ENCODE measurements around the gene HOXA5.

HOXA5 gene

DNA sequence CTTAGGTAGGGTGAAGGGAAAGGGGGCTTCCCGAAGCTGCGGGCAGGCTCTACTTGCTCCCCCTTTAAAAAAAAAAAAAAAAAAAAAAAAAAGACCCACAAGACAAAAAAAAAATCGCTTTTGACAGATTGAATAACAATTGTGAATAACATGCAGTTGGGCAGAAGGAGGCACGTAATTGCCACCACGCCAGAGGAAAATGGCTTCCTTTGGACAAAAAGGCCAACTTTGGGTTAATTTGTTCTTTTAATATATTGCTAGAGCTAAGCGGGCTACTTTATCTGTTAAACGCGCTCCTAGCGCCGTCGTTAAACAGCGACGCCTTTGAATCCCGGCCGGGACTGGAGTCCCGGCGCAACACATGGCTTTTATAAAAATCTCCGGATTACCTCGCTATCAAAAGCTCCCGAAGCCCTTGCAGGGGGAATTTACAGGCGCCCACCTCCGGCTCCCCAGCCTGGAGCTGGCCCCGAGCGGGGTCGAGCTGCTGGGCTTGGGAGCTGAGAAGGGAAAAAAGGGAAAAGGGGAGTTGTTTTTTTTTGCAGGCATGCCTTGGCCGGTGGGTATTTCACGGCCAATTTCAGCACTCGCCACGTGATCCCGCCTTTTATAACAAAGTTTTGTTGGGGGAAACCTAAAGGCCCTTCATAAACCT, 40.3 kb upstream of the HOXA5 start:
- DNase-seq = peak; percentile 50
- in situ Hi-C loops (cut with HindIII; ENCODE audit: low pct_ligation_motif_present, low pct_unique_long_range_greater_than_20kb, low sequenced_read_pairs) = no loop called here

DNA sequence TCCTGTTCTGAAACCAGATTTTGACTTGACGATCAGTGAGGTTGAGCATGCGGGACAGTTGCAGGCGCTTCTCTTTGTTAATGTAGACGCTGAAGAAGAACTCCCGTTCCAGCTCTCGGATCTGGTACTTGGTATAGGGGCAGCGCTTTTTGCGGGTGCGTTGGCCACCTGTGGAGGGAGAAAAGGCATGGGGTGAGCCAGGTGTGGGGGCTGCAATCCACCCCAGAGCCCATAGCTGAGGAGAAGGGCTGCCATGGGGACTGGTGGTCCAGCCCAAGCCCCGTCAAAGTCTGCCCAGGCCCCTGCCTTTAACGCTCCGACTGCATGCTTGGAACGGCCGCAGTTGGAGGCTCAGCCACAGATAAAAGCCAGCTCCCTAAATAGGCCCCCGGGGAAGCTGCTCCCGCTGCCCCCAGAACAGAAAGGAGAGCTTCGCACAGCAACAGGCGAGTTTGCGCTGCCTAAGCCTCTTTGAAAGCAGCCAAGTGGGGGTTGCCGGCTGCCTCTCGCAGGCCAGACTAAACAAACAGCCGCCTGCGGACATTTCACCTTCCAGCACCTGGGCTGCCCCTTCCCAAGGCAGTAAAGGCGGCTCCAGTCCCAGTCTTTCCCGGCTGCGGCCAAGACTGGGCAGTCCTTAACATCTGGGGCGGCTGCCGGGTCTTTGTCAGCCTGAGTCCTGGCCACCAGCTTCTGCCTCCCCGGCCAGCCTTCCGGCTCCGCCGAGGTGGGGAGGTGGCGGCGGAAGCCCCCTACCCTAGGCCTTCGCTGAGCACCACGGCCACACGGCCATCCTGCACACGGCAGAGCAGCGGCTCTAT, 39.6 kb upstream of the HOXA5 start:
- DNase-seq = no peak
- in situ Hi-C loops (cut with HindIII; ENCODE audit: low pct_ligation_motif_present, low pct_unique_long_range_greater_than_20kb, low sequenced_read_pairs) = no loop called here

DNA sequence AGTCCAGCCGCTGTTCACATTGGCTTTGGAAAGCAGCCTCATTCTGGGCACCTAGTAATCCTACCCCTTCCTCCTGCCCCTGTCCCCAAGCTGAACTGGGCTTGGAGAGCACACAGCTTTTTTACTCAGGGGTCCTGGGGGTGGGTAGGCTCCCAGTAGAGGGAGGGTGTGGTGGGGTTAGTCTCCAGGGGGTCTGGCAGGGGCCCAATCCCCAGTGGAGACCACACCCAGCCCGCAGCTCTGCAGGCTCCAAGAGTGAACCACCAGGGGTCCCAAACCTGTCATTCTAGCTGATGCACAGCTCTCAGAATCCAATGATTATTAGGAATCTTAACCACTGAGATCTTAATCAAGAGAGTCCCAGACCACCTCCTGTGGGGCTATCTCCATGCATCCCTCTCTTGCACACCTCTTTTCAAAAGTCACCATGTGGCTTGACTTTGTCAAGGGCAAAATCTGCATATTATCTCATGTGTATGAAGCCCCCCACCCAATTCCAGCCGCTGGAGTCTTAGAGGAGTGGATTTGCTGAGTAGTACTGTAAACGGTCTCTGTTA, 38.9 kb upstream of the HOXA5 start:
- in situ Hi-C loops (cut with HindIII; ENCODE audit: low pct_ligation_motif_present, low pct_unique_long_range_greater_than_20kb, low sequenced_read_pairs) = no loop called here
- DNase-seq = no peak

DNA sequence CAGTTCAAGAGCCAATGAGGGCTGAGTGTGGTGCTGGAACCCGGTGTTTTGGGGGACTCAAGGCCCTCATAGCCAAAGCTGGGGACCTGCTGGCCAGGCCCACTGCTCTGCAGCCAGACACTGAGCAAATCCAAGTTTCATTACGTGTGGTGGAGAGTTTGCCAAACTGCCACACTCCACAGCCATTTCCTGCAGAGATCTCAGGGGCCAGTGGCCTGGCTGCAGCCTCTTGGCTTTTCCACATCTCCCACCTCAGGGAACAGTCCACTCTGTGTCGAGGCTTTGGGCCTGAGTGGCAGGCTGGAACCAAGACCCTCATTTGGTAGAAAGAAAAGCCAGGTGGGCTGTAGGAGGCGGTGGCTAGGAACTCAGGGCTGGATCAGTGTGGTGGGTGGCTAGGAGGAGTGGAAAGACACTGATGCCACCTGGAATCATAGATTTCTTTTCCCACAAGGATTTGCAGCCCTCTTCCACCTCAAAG, 38.4 kb upstream of the HOXA5 start:
- DNase-seq = no peak
- in situ Hi-C loops (cut with HindIII; ENCODE audit: low pct_ligation_motif_present, low pct_unique_long_range_greater_than_20kb, low sequenced_read_pairs) = no loop called here

DNA sequence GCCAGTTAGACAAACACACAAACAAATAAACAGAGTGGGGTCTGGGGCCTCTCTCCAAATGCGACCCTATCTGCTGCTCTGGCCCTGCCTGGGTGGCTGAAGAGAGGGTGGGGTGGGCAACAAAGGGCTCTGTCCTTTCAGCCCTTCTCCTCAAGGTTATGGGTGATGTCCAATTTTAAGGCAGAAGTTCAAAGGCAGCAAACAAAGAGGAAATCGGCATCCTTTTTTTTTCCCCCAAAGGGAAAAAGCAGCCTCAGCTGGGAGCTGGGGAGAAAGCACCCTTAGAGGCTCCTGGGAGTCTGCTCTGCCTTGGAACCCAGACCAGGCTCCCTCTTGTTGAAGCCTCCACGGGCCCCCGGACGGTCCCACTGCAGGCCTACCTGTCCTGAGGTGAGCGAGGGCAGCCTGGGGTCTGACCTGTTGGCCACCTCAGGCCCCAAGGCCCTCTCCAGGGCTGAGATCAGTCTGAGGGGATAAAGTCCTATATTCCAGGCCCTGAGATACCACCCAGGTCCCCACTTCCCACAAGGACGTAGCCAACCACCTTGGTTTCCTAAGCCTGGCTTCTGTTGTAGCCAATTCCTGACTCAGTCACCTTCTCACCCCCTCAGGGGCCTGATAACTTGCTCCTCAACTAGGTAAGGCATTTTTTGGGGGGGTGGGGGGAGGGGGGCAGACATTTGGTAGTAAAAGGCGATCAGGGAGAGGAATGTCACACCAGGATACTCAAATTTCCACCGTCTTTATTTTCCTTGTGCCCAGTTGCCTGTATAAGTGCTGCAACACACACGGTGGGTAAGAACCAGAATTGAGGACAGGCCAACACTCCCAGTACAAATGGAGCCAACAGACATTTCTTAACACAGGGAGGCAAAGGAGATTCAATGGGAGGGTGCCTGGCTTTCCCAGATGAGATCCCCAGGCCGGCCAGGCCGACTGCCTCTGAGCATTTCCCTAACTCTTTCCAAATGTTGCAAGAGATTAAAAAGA, 37.2 kb upstream of the HOXA5 start:
- in situ Hi-C loops (cut with HindIII; ENCODE audit: low pct_ligation_motif_present, low pct_unique_long_range_greater_than_20kb, low sequenced_read_pairs) = no loop called here
- no peak for DNase-seq

DNA sequence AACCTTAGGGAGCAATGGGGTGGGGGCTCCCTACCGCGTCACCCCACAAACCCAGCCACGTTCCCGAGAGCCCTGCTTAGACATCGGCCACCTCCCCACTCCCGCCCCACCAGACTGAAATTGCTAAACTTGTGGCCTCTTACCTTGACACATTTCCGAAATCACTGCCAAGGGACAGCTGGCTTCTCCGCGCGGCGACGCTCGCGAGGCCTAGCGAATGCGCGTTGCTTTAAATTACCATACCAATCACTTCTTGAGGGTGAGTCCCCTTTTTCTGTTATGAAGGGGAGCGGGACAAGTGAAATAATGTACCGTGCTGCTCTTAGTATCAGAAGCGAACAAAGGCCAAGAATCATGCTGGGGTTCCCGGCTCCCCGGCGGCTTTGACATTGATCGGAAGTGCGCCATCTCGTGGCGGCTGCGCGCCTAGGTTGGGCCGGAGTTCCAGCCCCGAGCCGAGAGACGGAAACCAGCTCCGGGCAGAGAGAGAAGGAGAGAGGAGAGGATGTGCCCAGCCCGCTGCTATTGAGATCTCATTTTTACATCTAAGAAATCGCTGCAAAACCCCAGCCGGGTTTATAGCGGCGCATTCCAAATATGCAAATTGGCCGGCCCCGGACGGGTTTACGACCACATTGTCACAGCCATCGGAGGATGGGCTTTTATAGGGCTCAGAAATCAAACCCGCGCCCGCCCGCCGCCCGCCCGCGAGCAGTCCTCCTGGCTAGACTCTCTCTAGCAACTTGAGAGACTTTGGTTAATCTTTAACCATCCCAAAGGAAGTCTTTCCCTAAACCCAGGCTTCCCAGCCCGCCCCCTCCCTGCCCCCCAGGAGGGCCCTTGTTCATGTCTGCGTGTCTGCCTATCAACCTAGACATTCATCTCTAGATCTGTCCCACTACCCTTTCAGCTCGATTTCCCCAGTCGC, 36.3 kb upstream of the HOXA5 start:
- in situ Hi-C loops (cut with HindIII; ENCODE audit: low pct_ligation_motif_present, low pct_unique_long_range_greater_than_20kb, low sequenced_read_pairs) = no loop called here
- DNase-seq = peak; percentile 93

DNA sequence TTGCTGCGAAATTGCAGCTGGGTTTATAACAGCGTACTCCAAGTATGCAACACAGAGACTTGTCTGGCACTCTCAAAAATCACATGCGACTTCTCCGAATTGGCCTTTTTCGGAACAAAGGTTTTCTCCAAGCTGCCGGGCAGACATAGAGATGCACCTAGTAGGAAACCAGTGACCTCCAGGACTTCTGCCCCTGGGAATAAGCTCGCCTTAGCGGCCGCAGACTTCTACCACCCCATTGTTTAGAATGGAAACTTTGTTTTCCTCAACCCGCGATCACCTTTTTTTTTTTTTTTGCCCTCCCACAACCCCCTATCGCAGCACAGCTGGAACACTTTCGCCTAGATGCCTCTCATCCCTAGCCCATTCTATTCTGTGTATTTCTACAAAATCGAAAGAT, 35.5 kb upstream of the HOXA5 start:
- in situ Hi-C loops (cut with HindIII; ENCODE audit: low pct_ligation_motif_present, low pct_unique_long_range_greater_than_20kb, low sequenced_read_pairs) = no loop called here

DNA sequence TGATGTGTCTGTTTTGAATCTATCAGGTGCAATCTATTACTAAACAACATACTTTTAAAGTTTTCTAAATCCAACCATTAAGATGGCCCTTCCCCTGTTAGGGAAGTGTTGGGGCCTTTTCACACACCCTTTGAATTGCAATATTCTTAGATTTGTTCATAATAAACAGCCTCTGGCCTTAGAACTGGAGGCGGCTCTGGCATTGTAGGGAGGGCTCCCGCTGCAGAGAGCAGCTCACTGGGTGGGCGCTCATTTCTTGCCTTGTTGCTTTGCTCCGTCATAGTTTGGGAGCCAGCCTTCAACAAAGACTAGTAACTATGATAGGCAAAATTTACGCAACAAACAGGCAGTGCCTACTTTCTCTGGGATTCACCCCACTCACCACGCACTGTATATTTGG, 34.9 kb upstream of the HOXA5 start:
- no peak for DNase-seq
- in situ Hi-C loops (cut with HindIII; ENCODE audit: low pct_ligation_motif_present, low pct_unique_long_range_greater_than_20kb, low sequenced_read_pairs) = no loop called here

More for the DNA sequence above, 35.5 kb upstream of the HOXA5 start:
- no peak for DNase-seq

DNA sequence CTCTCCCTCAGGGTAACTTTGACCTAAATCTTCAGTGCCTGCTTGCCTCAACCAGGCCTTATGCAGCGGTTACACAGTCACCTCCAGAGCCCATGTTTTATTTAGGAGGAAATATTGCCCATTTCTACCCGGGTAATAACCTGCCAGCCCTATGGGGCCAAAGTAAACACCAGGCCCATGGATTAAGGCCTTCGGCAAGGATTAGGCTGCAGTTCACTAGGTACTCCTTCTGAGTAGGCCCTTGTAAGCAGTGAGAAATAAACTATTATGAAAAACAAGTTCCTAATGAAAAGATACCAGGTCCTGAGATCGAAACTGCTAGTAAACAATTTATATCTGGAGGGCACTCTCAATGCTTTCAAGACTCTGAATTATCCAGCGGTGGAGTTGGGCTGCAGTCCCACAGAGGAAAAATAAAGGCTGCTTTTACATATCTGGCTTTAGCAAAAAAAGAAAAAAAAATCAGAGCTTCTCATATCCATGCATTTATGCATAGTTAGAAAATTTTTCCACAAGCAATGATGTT, 34.4 kb upstream of the HOXA5 start:
- in situ Hi-C loops (cut with HindIII; ENCODE audit: low pct_ligation_motif_present, low pct_unique_long_range_greater_than_20kb, low sequenced_read_pairs) = no loop called here
- DNase-seq = no peak

DNA sequence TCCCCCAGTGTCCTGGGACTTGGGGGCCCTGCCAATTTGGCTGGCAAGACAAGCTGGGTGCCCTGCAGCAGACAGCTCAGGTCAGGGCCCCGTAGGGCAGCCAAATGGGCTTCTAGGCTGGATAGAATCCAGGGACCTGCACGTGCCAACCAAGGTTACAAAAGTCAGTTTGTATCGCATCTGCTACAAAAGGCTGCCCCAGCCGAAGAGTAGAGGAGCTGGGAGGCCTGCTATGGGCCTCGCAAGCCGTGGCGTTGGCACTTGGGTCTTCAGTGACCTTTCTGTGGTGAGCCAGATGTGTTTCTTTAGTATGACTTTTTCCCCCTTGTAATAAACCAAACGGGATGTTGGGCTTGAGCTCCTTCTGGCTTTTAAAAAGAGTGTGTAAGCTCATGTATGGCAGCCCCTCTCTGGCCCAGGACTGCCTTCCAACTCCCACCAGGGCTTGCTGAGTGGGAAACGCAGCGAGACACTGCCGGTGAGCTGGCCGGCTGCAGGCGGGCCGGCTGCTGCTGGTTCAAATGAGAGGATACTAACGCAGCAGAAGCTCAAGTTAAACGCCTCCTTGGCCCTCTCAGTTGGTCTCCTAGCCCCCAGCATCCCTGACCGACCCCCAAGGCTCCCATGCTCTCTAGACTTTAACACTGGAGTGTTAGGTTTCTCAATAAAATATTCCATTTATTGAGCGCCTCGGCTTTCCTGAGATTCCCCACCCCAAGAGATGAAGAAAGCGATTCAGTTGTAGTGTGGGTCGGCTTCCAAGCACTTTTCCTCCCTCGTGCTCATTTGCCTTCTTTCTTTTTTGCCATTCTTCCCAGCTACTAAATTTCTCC, 33.7 kb upstream of the HOXA5 start:
- no peak for DNase-seq
- in situ Hi-C loops (cut with HindIII; ENCODE audit: low pct_ligation_motif_present, low pct_unique_long_range_greater_than_20kb, low sequenced_read_pairs) = no loop called here

DNA sequence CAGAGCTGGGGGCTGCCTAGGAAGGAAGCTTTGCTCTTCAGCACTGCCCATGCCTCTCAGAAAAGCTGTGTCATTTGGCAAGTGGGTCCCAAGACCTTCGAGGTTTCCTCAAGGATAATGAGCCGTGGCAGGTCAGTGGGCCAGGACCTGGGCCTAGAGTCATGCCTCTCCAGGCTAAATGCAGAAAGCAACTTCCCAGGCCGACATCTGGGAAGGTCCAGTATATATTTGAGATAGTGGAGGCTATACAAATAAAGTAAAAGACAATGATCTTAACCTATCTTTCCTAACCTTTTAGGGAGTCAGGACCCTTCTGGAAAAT, 33.0 kb upstream of the HOXA5 start:
- in situ Hi-C loops (cut with HindIII; ENCODE audit: low pct_ligation_motif_present, low pct_unique_long_range_greater_than_20kb, low sequenced_read_pairs) = no loop called here
- no peak for DNase-seq

DNA sequence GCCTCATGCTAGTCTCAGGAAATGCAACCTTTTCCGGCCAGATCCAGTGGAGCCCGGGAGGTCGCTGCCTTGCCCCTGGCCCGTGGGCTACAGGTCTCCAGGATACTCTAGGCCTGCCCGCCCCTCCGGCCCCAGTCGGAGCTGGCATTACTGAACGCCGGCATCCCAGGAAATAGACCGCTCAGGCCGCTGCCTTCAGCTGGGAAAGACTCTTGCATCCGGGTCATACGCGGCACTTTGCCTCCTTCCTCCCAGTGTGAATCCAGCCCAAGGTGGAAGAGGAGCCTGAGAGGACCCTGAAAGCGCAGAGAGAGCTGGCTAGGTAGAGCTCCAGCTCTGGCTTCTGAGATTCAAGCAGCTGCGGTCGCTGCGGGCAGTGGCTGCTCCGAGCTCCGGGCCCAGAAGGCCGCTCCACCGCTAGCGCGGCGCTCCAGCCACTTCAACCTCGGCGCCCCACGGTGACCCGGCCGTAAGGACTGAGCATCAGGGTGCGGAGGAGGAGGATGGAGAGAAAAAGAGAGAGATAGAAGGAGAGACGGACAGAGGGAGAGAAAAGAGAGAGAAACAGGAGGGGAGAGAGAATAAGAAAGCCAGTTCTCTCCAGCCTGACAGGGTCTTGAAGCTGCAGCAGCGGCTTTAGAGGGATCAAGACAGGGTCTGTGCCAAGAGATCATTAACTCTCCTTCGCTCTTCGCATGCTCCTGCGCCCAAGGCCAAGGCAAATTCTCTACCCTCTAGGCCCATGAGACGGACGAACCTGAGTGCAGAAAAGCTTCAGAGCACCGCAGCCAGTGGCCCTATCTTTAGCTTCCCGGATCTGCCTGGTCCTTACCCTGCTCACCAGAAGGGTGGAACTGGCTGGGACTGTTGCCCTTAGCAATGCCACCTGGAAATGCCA, 32.4 kb upstream of the HOXA5 start:
- DNase-seq = no peak
- in situ Hi-C loops (cut with HindIII; ENCODE audit: low pct_ligation_motif_present, low pct_unique_long_range_greater_than_20kb, low sequenced_read_pairs) = no loop called here

DNA sequence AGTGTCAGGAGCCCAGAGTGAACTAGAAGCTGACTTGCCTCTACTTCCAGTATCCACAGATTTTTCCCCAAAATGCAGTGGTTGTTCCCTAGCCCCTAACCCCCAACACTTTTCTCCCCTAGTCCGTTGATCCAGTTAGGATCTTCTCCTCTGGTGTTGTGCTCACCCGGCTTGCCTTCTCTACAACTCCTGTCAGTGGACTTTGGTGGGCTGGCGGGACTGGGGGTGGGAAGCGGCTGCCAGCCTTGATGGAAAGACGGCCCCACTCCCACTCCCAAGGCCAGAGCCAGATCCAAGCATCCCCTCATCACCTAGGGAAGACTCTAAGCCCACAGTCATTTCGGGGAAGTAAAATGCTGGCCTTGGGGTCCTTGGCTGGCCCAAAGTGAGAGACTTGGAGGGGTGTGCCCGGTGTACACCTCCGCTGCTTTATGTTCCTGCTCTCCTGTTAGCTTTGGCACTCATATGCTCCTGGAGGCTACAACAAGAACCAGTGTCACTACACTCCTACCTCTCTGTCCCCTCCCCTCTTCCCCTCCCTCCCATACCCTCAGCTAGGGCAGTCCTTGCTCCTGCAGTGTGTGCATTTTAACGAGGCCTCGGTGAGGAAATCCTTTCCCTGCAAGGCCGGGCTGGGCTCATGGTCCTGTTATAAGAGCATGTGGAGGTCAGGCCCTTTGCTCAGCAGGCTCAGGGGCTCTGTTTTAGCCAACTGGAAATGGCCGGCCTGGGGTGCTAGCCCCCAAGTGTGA, 31.6 kb upstream of the HOXA5 start:
- in situ Hi-C loops (cut with HindIII; ENCODE audit: low pct_ligation_motif_present, low pct_unique_long_range_greater_than_20kb, low sequenced_read_pairs) = no loop called here

DNA sequence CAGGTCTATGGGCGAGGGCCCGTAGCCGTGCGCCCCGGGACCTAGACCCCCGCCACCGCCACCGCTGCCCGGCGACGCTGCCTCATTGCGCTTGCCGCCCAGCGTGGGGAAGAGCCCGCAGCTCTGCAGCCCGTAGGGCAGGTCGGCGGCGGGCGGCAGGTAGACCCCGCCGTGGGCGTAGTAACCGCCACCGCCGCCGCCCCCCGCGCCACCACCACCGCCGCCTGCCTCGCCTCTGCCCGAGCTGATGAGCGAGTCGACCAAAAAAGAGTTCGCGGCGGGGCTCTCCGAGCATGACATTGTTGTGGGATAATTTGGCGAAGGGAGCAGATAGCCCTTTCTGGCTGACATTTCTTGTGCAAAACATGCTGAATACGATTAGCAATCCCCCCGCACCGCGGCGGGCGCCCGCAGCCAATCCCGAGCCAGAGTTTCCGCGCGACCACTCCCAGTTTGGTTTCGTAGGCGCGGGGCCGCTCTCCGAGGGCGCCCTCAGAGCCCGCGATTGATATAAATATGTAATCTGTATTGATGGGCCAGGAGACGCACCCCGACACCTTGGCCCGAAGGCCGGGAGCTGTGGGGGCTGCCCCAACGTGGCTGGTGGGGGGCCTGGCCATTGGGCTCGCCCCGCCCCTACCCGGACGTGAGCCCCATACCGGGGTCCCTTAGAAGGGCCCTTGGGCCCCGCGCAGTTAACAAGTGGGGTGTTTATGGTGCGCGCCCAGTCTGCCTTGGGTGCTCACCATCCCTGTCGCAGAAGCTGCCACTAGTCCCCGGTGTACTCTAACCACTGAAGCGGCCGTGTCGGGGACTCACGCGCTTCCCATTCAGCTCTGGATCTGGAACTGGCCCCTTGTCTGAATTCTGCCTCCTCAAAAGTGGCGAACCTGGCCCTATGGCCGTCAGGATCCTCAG, 30.7 kb upstream of the HOXA5 start, which contains the start of gene HOXA10:
HOXA10 (minus strand) TSS at position 365 of the 918 bp plus-strand sequence; CDS start at position 351, 14 bp downstream.
- in situ Hi-C loops (cut with HindIII; ENCODE audit: low pct_ligation_motif_present, low pct_unique_long_range_greater_than_20kb, low sequenced_read_pairs) = no loop called here
- peak; percentile 63 for DNase-seq

More for the DNA sequence above, 31.6 kb upstream of the HOXA5 start:
- no peak for DNase-seq
